ENCODE results near the gene LYST.

DNA sequence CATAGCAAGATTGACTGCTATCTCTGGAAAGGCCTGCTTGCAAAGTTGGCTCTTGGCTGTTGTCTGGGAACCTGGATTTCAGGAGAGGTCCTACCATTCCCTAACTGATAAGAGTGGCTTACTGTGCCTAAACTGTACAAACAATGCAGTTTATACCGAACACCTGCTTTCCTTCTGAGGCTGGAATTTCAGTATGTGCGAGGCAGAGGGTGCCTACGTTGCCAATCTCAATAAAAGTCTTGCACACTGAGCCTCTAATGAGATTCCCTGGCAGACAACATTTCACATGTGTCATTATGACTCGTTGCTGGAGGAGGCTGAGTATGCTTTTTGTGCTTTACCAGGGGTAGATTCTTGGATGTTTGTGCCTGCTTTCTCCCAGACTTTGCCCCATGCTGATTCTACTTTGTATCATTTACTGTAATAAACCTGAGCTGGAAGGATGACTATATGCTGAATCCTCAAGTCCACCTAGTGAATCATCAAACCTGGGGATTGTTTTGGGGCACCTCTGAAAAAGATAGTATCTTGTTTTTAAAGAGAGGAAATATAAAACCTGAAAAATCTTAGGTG is 158.2 kb downstream of the LYST start:
- TF ChIP-seq CTCF (IDR thresholded peaks at IDR 0.05) (no peak), POLR2A (IDR thresholded peaks at IDR 0.05) (no peak)
